ENCODE results near the gene STK26. TPM values are rescaled to one million over a fixed set of nuclear protein-coding genes. Genes with fewer than 3 reads are reported as not detected.

Gene STK26
- total and polyA plus RNA-seq, 2 experiments from 2014 or later: 65.2 to 110 TPM

DNA sequence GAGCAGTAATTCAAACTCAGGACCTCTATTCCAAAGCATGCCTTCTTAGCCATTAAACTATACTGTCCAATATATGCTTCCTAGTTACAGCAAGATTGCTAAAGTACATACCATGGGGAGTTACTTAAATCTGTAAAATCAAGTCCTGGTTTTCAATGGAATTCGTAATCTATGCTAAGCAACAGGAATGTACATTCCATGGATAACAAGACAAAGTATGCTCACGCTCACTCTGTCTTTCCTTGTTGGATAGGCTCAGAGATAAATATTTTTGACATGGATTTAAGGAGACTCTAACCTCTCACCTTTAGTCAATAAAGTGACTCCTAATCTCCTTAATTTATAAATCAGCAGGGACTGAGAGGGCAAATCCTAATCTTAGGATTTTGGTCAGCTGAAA lies 47.3 kb upstream of the STK26 start:
- Mint-ChIP-seq H3K27me3 (ENCODE audit: insufficient read depth, low read depth, poor library complexity) (no peaks in the 10 kb centered on the region), H3K4me3 (no peak overlapping the region), H3K36me3 (ENCODE audit: low read depth) (no peaks in the 10 kb centered on the region), H3K4me1 (peaks cover 9% of the 10 kb centered on the region; the same call in 2 of the 3 replicates), H3K9me3 (no peaks in the 10 kb centered on the region), H3K27ac (no peak overlapping the region)
- H3K4me1 ChIP-seq (ENCODE audit: insufficient read depth): no peaks in the 10 kb centered on the region
- ATAC-seq (no peak), DNase-seq (ENCODE audit: low spot score) (no peak)
- no peaks in the 10 kb centered on the region for H3F3A ChIP-seq (replicated peaks; ENCODE audit: low read depth)
- no peak overlapping the region for H3K27ac ChIP-seq (ENCODE audit: low read depth)
- no peaks in the 10 kb centered on the region for H3K9me2 ChIP-seq (ENCODE audit: insufficient read depth)
- H4K20me1 ChIP-seq (replicated peaks; ENCODE audit: insufficient read depth): no peaks in the 10 kb centered on the region
- no peak overlapping the region for H2AFZ ChIP-seq
- TF ChIP-seq EZH2 (IDR thresholded peaks at IDR 0.05; ENCODE audit: low read depth, unreplicated experiment) (no peak), CREB1 (CRISPR knock-in tag; IDR thresholded peaks at IDR 0.05; ENCODE audit: low read depth) (no peak), EZH2phosphoT487 (IDR thresholded peaks at IDR 0.05; ENCODE audit: unreplicated experiment) (no peak), ZNF114 (CRISPR knock-in tag; IDR thresholded peaks at IDR 0.05) (no peak), NANOG (IDR thresholded peaks at IDR 0.05; ENCODE audit: borderline replicate concordance) (no peak), STAT1 (IDR thresholded peaks at IDR 0.05; ENCODE audit: unreplicated experiment) (no peak), POLR2AphosphoS5 (IDR thresholded peaks at IDR 0.05; ENCODE audit: low read depth) (no peak), ZNF331 (CRISPR knock-in tag; IDR thresholded peaks at IDR 0.05; ENCODE audit: low read depth) (no peak), JUNB (IDR thresholded peaks at IDR 0.05; ENCODE audit: unreplicated experiment) (no peak)
- TF ChIP-seq, protein P1, sequence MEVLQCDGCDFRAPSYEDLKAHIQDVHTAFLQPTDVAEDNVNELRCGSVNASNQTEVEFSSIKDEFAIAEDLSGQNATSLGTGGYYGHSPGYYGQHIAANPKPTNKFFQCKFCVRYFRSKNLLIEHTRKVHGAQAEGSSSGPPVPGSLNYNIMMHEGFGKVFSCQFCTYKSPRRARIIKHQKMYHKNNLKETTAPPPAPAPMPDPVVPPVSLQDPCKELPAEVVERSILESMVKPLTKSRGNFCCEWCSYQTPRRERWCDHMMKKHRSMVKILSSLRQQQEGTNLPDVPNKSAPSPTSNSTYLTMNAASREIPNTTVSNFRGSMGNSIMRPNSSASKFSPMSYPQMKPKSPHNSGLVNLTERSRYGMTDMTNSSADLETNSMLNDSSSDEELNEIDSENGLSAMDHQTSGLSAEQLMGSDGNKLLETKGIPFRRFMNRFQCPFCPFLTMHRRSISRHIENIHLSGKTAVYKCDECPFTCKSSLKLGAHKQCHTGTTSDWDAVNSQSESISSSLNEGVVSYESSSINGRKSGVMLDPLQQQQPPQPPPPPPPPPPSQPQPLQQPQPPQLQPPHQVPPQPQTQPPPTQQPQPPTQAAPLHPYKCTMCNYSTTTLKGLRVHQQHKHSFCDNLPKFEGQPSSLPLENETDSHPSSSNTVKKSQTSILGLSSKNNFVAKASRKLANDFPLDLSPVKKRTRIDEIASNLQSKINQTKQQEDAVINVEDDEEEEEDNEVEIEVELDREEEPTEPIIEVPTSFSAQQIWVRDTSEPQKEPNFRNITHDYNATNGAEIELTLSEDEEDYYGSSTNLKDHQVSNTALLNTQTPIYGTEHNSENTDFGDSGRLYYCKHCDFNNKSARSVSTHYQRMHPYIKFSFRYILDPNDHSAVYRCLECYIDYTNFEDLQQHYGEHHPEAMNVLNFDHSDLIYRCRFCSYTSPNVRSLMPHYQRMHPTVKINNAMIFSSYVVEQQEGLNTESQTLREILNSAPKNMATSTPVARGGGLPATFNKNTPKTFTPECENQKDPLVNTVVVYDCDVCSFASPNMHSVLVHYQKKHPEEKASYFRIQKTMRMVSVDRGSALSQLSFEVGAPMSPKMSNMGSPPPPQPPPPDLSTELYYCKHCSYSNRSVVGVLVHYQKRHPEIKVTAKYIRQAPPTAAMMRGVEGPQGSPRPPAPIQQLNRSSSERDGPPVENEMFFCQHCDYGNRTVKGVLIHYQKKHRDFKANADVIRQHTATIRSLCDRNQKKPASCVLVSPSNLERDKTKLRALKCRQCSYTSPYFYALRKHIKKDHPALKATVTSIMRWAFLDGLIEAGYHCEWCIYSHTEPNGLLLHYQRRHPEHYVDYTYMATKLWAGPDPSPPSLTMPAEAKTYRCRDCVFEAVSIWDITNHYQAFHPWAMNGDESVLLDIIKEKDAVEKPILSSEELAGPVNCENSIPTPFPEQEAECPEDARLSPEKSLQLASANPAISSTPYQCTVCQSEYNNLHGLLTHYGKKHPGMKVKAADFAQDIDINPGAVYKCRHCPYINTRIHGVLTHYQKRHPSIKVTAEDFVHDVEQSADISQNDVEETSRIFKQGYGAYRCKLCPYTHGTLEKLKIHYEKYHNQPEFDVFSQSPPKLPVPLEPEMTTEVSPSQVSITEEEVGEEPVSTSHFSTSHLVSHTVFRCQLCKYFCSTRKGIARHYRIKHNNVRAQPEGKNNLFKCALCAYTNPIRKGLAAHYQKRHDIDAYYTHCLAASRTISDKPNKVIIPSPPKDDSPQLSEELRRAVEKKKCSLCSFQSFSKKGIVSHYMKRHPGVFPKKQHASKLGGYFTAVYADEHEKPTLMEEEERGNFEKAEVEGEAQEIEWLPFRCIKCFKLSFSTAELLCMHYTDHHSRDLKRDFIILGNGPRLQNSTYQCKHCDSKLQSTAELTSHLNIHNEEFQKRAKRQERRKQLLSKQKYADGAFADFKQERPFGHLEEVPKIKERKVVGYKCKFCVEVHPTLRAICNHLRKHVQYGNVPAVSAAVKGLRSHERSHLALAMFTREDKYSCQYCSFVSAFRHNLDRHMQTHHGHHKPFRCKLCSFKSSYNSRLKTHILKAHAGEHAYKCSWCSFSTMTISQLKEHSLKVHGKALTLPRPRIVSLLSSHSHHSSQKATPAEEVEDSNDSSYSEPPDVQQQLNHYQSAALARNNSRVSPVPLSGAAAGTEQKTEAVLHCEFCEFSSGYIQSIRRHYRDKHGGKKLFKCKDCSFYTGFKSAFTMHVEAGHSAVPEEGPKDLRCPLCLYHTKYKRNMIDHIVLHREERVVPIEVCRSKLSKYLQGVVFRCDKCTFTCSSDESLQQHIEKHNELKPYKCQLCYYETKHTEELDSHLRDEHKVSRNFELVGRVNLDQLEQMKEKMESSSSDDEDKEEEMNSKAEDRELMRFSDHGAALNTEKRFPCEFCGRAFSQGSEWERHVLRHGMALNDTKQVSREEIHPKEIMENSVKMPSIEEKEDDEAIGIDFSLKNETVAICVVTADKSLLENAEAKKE (CRISPR knock-in tag; IDR thresholded peaks at IDR 0.05): no peak
- TF ChIP-seq, protein P2, sequence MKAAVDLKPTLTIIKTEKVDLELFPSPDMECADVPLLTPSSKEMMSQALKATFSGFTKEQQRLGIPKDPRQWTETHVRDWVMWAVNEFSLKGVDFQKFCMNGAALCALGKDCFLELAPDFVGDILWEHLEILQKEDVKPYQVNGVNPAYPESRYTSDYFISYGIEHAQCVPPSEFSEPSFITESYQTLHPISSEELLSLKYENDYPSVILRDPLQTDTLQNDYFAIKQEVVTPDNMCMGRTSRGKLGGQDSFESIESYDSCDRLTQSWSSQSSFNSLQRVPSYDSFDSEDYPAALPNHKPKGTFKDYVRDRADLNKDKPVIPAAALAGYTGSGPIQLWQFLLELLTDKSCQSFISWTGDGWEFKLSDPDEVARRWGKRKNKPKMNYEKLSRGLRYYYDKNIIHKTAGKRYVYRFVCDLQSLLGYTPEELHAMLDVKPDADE (IDR thresholded peaks at IDR 0.05): no peak
- TF ChIP-seq, protein P3, sequence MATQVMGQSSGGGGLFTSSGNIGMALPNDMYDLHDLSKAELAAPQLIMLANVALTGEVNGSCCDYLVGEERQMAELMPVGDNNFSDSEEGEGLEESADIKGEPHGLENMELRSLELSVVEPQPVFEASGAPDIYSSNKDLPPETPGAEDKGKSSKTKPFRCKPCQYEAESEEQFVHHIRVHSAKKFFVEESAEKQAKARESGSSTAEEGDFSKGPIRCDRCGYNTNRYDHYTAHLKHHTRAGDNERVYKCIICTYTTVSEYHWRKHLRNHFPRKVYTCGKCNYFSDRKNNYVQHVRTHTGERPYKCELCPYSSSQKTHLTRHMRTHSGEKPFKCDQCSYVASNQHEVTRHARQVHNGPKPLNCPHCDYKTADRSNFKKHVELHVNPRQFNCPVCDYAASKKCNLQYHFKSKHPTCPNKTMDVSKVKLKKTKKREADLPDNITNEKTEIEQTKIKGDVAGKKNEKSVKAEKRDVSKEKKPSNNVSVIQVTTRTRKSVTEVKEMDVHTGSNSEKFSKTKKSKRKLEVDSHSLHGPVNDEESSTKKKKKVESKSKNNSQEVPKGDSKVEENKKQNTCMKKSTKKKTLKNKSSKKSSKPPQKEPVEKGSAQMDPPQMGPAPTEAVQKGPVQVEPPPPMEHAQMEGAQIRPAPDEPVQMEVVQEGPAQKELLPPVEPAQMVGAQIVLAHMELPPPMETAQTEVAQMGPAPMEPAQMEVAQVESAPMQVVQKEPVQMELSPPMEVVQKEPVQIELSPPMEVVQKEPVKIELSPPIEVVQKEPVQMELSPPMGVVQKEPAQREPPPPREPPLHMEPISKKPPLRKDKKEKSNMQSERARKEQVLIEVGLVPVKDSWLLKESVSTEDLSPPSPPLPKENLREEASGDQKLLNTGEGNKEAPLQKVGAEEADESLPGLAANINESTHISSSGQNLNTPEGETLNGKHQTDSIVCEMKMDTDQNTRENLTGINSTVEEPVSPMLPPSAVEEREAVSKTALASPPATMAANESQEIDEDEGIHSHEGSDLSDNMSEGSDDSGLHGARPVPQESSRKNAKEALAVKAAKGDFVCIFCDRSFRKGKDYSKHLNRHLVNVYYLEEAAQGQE (IDR thresholded peaks at IDR 0.05; ENCODE audit: unreplicated experiment): no peak
- TF ChIP-seq, protein P4, sequence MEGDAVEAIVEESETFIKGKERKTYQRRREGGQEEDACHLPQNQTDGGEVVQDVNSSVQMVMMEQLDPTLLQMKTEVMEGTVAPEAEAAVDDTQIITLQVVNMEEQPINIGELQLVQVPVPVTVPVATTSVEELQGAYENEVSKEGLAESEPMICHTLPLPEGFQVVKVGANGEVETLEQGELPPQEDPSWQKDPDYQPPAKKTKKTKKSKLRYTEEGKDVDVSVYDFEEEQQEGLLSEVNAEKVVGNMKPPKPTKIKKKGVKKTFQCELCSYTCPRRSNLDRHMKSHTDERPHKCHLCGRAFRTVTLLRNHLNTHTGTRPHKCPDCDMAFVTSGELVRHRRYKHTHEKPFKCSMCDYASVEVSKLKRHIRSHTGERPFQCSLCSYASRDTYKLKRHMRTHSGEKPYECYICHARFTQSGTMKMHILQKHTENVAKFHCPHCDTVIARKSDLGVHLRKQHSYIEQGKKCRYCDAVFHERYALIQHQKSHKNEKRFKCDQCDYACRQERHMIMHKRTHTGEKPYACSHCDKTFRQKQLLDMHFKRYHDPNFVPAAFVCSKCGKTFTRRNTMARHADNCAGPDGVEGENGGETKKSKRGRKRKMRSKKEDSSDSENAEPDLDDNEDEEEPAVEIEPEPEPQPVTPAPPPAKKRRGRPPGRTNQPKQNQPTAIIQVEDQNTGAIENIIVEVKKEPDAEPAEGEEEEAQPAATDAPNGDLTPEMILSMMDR (conservative IDR thresholded peaks at IDR 0.05; ENCODE audit: low read depth in 2 of 2): no peak
- H3K4me2 ChIP-seq: no peak overlapping the region
- no peaks in the 10 kb centered on the region for H3K79me2 ChIP-seq (replicated peaks; ENCODE audit: insufficient read depth)
- no peaks in the 10 kb centered on the region for H3K27me3 ChIP-seq (ENCODE audit: insufficient read depth)
- no peaks in the 10 kb centered on the region for H3K36me3 ChIP-seq (ENCODE audit: insufficient read depth)
- H3K4me3 ChIP-seq: no peak overlapping the region

Data from GM23338 (cell line).